CD4-positive, alpha-beta T cell treated with Interleukin-10 for 1 hour (primary cell): ENCODE data around the gene AQP12A.

ENCODE experiments used
- DNase-seq: peaks from one replicate; pipeline ENCODE4 v3.0.0-alpha.2; 2020

Gene AQP12A

GRCh38 chr2:240711701-240712100 is 20.0 kb downstream of the AQP12A start:
- no peak for DNase-seq

GRCh38 chr2:240712121-240712520 is 20.5 kb downstream of the AQP12A start:
- no peak for DNase-seq

GRCh38 chr2:240713071-240713927 is 21.6 kb downstream of the AQP12A start:
- DNase-seq: no peak

- no peak for DNase-seq
Measured at GRCh38 chr2:240713928-240714746, 22.5 kb downstream of the AQP12A start.

- no peak for DNase-seq
Measured at GRCh38 chr2:240714747-240715725, 23.4 kb downstream of the AQP12A start.

GRCh38 chr2:240716130-240716798 is 24.6 kb downstream of the AQP12A start:
- DNase-seq: no peak

GRCh38 chr2:240717181-240717641 is 25.5 kb downstream of the AQP12A start:
- DNase-seq: no peak

- no peak for DNase-seq
Measured at GRCh38 chr2:240717681-240718581, 26.3 kb downstream of the AQP12A start.

GRCh38 chr2:240718896-240719490 is 27.3 kb downstream of the AQP12A start:
- DNase-seq: no peak

GRCh38 chr2:240719676-240720545 is 28.2 kb downstream of the AQP12A start:
- DNase-seq: no peak

GRCh38 chr2:240720686-240721595 is 29.3 kb downstream of the AQP12A start:
- DNase-seq: no peak

- no peak for DNase-seq
Measured at GRCh38 chr2:240721596-240722180, 30.0 kb downstream of the AQP12A start.

- no peak for DNase-seq
Measured at GRCh38 chr2:240722376-240722775, 30.7 kb downstream of the AQP12A start.

GRCh38 chr2:240722796-240723735 is 31.4 kb downstream of the AQP12A start:
- no peak for DNase-seq

GRCh38 chr2:240723851-240724250 is 32.2 kb downstream of the AQP12A start:
- no peak for DNase-seq

- DNase-seq: no peak
Measured at GRCh38 chr2:240724431-240724830, 32.8 kb downstream of the AQP12A start.

- DNase-seq: no peak
Measured at GRCh38 chr2:240725266-240725665, 33.6 kb downstream of the AQP12A start.
